K562 (cell line): ENCODE measurements around the gene MALAT1. TPM values are rescaled to one million over a fixed set of nuclear protein-coding genes. Genes with fewer than 3 reads are reported as not detected.

Experiments used
- AFF1 ChIP-seq, 2 experiments: fragments of 450-650 bp; IDR thresholded peaks; 2 replicates each; pipeline ENCODE4 v1.6.1; 2018; ENCODE audit warnings: mild to moderate bottlenecking in 2 of 2, low read depth in 1 of 2; ENCODE audit not compliant: partially characterized antibody in 2 of 2
- CHD7 ChIP-seq: fragments of 200-600 bp; sonication (generic); IDR thresholded peaks from one replicate; pipeline ENCODE4 v1.6.1; 2012; ENCODE audit warnings: mild to moderate bottlenecking, low read depth, low read length, inconsistent platforms
- E4F1 ChIP-seq: fragments of 250-450 bp; sonication (Bioruptor Pico); IDR thresholded peaks from 2 replicates; pipeline ENCODE4 v1.5.0; 2021; ENCODE audit warnings: mild to moderate bottlenecking, borderline replicate concordance
- FOXA1 ChIP-seq: fragments of 450-650 bp; IDR thresholded peaks from 2 replicates; pipeline ENCODE4 v1.6.1; 2016; ENCODE audit warnings: mild to moderate bottlenecking, borderline replicate concordance
- PPARD ChIP-seq: fragments of 250-450 bp; sonication (Bioruptor Pico); IDR thresholded peaks from 2 replicates; pipeline ENCODE4 v1.8.0; 2022; ENCODE audit warnings: inconsistent platforms, mild to moderate bottlenecking, moderate library complexity
- SNIP1 ChIP-seq: fragments of 450-650 bp; IDR thresholded peaks from 2 replicates; pipeline ENCODE4 v1.7.1; 2017; ENCODE audit warnings: low read depth, mild to moderate bottlenecking
- ZNF212 ChIP-seq: fragments of 450-650 bp; formaldehyde crosslinking; IDR thresholded peaks from 2 replicates; pipeline ENCODE4 v1.4.0; 2020; ENCODE audit warnings: mild to moderate bottlenecking
- ZNF444 ChIP-seq: fragments of 250-450 bp; sonication (Bioruptor Pico); IDR thresholded peaks from 2 replicates; pipeline ENCODE4 v1.4.0; 2020; ENCODE audit warnings: mild to moderate bottlenecking, moderate library complexity
- polyA plus RNA-seq, 8 experiments: library from polyadenylated mRNA; depleted of rRNA in 4 of 8; stranded (reverse) in 5 of 8; unstranded in 3 of 8; fragments of >200 nt; fragmentation: Nextera tagmentation in 2 of 8; fragmentation: Illumina TruSeq in 1 of 8; extraction: Ambion mirVana in 2 of 8; extraction: Trizol in 1 of 8; gene quantifications; 2 replicates each; pipeline versions ENCODE4 v1.2.1 to v1.2.3, GENCODE V29; 2011 to 2014; ENCODE audit warnings: inconsistent platforms in 1 of 8, missing spikeins in 1 of 8
- total RNA-seq, 7 experiments: library from RNA; depleted of rRNA in 6 of 7; stranded (reverse); fragments of >200 nt in 6 of 7; fragmentation: Illumina TruSeq in 2 of 7; extraction: Trizol in 2 of 7; gene quantifications; 2 replicates each; pipeline versions ENCODE4 v1.2.1 to v1.2.3, GENCODE V29; 2011 to 2021; ENCODE audit warnings: low replicate concordance in 1 of 7

MALAT1 gene
- total and polyA plus RNA-seq, 9 of the 15 experiments (the other 6 are each of a cell fraction or from before 2014, with no cell fraction given), result 363 to 8,715 (median 2,351) TPM

- no peak for TF ChIP-seq FOXA1
- TF ChIP-seq ZNF212 (CRISPR knock-in tag), result no peak
- no peak for TF ChIP-seq SNIP1
- peak in 1 of 2 experiments; percentile 52 for TF ChIP-seq AFF1 (IDR thresholded peaks at IDR 0.05; ENCODE audit: low read depth in 1 of 2, partially characterized antibody in 2 of 2)
- no peak for TF ChIP-seq E4F1 (CRISPR knock-in tag)
- peak; percentile 30 for TF ChIP-seq ZNF444 (CRISPR knock-in tag)
- TF ChIP-seq CHD7, result peak; percentile 85
- TF ChIP-seq PPARD (CRISPR knock-in tag), result no peak
These were observed 6.8 kb downstream of the MALAT1 start (continued) for GRCh38 chr11:65505466-65506289.
